ENCODE data around the gene SPRY4. TPM values are rescaled to one million over a fixed set of nuclear protein-coding genes. Genes with fewer than 3 reads are reported as not detected.

The SPRY4 gene
- total and polyA plus RNA-seq, 2 of the 13 experiments (the other 11 are each of a cell fraction or from before 2014, with no cell fraction given): 8.9 to 17.8 TPM

DNA sequence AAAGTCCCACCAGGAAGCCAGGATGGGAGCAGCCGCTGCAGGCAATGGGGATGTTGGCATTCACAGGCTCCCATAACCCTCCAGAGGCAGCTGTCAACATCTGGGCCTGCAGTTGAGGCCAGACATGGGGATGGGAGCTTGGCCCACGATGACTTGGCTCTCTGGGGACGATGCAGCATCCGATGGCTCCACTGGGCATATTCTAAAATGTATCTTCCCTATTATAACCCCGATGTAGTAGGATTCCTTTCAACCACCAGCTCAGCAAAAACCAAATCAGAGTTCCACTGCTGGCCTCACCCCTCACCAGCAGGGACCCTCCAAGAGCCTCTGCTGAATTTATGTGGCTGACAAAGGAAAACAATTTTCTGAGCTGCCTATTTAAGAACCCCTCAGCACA is 7.1 kb downstream of the SPRY4 start:
- no peaks in the 10 kb centered on the region; a peak in 1 of 5 replicates for H3K27me3 ChIP-seq (ENCODE audit: control insufficient read depth in 1 of 2, insufficient read depth in 2 of 2, low read length in 2 of 2)
- peaks cover 86% of the 10 kb centered on the region for H3K4me1 ChIP-seq (ENCODE audit: insufficient read depth, low read length)
- H3K4me3 ChIP-seq (replicated peaks in 1 of 3; ENCODE audit: insufficient read depth in 1 of 3, low read depth in 2 of 3, low read length in 3 of 3): no peak overlapping the region
- in situ Hi-C loops (cut with HindIII; ENCODE audit: extremely low pct_ligation_motif_present, low pct_unique_long_range_greater_than_20kb): loop anchor here (25.0 kb wide), 1 partner anchor 155 kb away; no protein-coding TSS in a partner anchor
- CTCF ChIA-PET (ENCODE audit: low intra/inter-chr PET ratio, low total read pairs): interaction anchor here (2.3 kb wide), 1 partner anchor 231 kb away, joined by 11 read pairs; no protein-coding TSS in a partner anchor
- H3K9ac ChIP-seq (ENCODE audit: insufficient read depth, low read depth, low read length): no peak overlapping the region
- no peak for FAIRE-seq
- peaks cover 29 to 58% of the 10 kb centered on the region in 2 experiments for H3K36me3 ChIP-seq (replicated peaks in 1 of 2; ENCODE audit: control insufficient read depth in 1 of 2, insufficient read depth in 2 of 2, low read length in 2 of 2)
- no peak overlapping the region; the same call in 1 of the 2 replicates for H3K4me2 ChIP-seq (ENCODE audit: low read depth, low read length)
- no peak for ATAC-seq
- peaks cover 98% of the 10 kb centered on the region for H4K20me1 ChIP-seq (ENCODE audit: insufficient read depth, low read length)
- no peak for DNase-seq (ENCODE audit: low spot score)
- BruUV-seq (replicated peaks): no TSS peak
- no peaks in the 10 kb centered on the region for H3K9me3 ChIP-seq (ENCODE audit: low read length)
- H3K27ac ChIP-seq (ENCODE audit: extremely low read length, insufficient read depth, low read length): no peak overlapping the region
- no peak overlapping the region for H2AFZ ChIP-seq (ENCODE audit: low read length)
- peaks cover 100% of the 10 kb centered on the region for H3K79me2 ChIP-seq (ENCODE audit: insufficient read depth, low read length)
- peak; percentile 34; the same call in 1 of the 2 replicates for TF ChIP-seq SMC3 (IDR thresholded peaks at IDR 0.05; ENCODE audit: low read length)
- TF ChIP-seq STAG1 (CRISPR knock-in tag; IDR thresholded peaks at IDR 0.05): 0 out of 2 replicates have a peak, but pooled peaks have one; percentile 14
- no peak for TF ChIP-seq ZFP1 (CRISPR knock-in tag; IDR thresholded peaks at IDR 0.05)
- TF ChIP-seq SNAI1 (CRISPR knock-in tag; IDR thresholded peaks at IDR 0.05; ENCODE audit: borderline replicate concordance): no peak
- peak; percentile 14; the same call in 1 of the 2 replicates for TF ChIP-seq RAD21 (CRISPR knock-in tag; IDR thresholded peaks at IDR 0.05)
- TF ChIP-seq, protein P1, sequence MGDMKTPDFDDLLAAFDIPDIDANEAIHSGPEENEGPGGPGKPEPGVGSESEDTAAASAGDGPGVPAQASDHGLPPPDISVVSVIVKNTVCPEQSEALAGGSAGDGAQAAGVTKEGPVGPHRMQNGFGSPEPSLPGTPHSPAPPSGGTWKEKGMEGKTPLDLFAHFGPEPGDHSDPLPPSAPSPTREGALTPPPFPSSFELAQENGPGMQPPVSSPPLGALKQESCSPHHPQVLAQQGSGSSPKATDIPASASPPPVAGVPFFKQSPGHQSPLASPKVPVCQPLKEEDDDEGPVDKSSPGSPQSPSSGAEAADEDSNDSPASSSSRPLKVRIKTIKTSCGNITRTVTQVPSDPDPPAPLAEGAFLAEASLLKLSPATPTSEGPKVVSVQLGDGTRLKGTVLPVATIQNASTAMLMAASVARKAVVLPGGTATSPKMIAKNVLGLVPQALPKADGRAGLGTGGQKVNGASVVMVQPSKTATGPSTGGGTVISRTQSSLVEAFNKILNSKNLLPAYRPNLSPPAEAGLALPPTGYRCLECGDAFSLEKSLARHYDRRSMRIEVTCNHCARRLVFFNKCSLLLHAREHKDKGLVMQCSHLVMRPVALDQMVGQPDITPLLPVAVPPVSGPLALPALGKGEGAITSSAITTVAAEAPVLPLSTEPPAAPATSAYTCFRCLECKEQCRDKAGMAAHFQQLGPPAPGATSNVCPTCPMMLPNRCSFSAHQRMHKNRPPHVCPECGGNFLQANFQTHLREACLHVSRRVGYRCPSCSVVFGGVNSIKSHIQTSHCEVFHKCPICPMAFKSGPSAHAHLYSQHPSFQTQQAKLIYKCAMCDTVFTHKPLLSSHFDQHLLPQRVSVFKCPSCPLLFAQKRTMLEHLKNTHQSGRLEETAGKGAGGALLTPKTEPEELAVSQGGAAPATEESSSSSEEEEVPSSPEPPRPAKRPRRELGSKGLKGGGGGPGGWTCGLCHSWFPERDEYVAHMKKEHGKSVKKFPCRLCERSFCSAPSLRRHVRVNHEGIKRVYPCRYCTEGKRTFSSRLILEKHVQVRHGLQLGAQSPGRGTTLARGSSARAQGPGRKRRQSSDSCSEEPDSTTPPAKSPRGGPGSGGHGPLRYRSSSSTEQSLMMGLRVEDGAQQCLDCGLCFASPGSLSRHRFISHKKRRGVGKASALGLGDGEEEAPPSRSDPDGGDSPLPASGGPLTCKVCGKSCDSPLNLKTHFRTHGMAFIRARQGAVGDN (CRISPR knock-in tag; IDR thresholded peaks at IDR 0.05): 0 out of 2 replicates have a peak, but pooled peaks have one; percentile 22
- WGBS (ENCODE audit: low lambda C conversion rate): 81% methylated on average over 5 of the region's 5 CpGs
- POLR2A ChIA-PET: no interaction called here
- intact Hi-C loops (cut with micrococcal nuclease; ENCODE audit: unreplicated experiment): no loop called here

Data from HepG2 (cell line).